ENCODE results near the gene RC3H1.

DNA sequence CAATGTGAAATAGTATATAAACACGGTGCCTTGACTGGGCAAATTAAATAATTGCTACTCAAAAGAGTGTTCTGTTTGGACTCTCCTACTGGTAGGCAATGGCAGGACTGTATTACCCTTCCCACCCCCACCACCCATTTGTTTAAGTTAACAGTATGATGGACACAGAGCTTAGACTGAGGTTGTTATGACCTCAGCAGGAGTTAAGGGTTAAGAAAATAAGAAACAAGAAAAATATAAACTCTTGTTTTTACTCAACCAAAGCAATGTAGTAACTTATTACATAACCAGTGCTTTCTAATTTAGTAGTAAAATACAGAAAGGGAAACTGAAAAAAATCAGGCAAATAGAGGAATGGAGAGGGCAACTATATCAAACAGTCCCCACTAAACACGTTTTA lies 85.1 kb downstream of the RC3H1 start:
- no peak for TF ChIP-seq POLR2A (IDR thresholded peaks at IDR 0.05)
- TF ChIP-seq, protein P1, sequence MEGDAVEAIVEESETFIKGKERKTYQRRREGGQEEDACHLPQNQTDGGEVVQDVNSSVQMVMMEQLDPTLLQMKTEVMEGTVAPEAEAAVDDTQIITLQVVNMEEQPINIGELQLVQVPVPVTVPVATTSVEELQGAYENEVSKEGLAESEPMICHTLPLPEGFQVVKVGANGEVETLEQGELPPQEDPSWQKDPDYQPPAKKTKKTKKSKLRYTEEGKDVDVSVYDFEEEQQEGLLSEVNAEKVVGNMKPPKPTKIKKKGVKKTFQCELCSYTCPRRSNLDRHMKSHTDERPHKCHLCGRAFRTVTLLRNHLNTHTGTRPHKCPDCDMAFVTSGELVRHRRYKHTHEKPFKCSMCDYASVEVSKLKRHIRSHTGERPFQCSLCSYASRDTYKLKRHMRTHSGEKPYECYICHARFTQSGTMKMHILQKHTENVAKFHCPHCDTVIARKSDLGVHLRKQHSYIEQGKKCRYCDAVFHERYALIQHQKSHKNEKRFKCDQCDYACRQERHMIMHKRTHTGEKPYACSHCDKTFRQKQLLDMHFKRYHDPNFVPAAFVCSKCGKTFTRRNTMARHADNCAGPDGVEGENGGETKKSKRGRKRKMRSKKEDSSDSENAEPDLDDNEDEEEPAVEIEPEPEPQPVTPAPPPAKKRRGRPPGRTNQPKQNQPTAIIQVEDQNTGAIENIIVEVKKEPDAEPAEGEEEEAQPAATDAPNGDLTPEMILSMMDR (IDR thresholded peaks at IDR 0.05): no peak

Data from upper lobe of left lung (tissue), 4 donors.